MM.1S (cell line): Measurements from ENCODE around the gene BEAN1.

Source experiments
- DNase-seq: peaks from one replicate; pipeline ENCODE4 v3.0.0-alpha.2; 2015
- H2AFZ ChIP-seq: fragments of 300-600 bp; sonication (generic); 2 replicates; pipeline ENCODE4 v1.6.0; 2016; ENCODE audit warnings: antibody characterized with exemption, low read length
- H3F3A ChIP-seq: fragments of 300-600 bp; sonication (generic); 2 replicates; pipeline ENCODE4 v1.6.1; 2016; ENCODE audit warnings: mild to moderate bottlenecking, antibody characterized with exemption, low read length, moderate library complexity, mixed read lengths; ENCODE audit not compliant: insufficient read depth
- H3K27ac ChIP-seq: fragments of 300-600 bp; sonication (generic); 2 replicates; pipeline ENCODE4 v1.5.1; 2016; ENCODE audit warnings: mild to moderate bottlenecking, low read length
- H3K27me3 ChIP-seq: fragments of 300-600 bp; sonication (generic); replicated peaks from 2 replicates; pipeline ENCODE4 v1.6.0; 2016; ENCODE audit warnings: low read length; ENCODE audit not compliant: insufficient read depth
- H3K36me3 ChIP-seq: fragments of 300-600 bp; sonication (generic); replicated peaks from 2 replicates; pipeline ENCODE4 v1.6.1; 2016; ENCODE audit warnings: mild to moderate bottlenecking, low read length, mixed read lengths; ENCODE audit not compliant: insufficient read depth
- H3K4me1 ChIP-seq: fragments of 300-600 bp; sonication (generic); 2 replicates; pipeline ENCODE4 v1.6.1; 2016; ENCODE audit warnings: low read length, mixed read lengths
- H3K4me2 ChIP-seq: fragments of 300-600 bp; sonication (generic); 2 replicates; pipeline ENCODE4 v1.6.0; 2016; ENCODE audit warnings: low read depth, low read length
- H3K4me3 ChIP-seq: fragments of 300-600 bp; sonication (generic); 2 replicates; pipeline ENCODE4 v1.5.1; 2016; ENCODE audit warnings: low read length, mixed read lengths
- H3K79me2 ChIP-seq: fragments of 300-600 bp; sonication (generic); 2 replicates; pipeline ENCODE4 v1.6.1; 2016; ENCODE audit warnings: mixed run types, low read length, mixed read lengths
- H3K9ac ChIP-seq: fragments of 300-600 bp; sonication (generic); 2 replicates; pipeline ENCODE4 v1.6.1; 2016; ENCODE audit warnings: low read length, mixed read lengths
- H3K9me2 ChIP-seq: fragments of 300-600 bp; sonication (generic); replicated peaks from 2 replicates; pipeline ENCODE4 v1.6.1; 2016; ENCODE audit warnings: mild to moderate bottlenecking, low read length, mixed read lengths; ENCODE audit not compliant: insufficient read depth
- H3K9me3 ChIP-seq: fragments of 300-600 bp; sonication (generic); replicated peaks from 2 replicates; pipeline ENCODE4 v1.6.1; 2016; ENCODE audit warnings: mild to moderate bottlenecking, low read length, mixed read lengths; ENCODE audit not compliant: insufficient read depth
- H4K20me1 ChIP-seq: fragments of 300-600 bp; sonication (generic); 2 replicates; pipeline ENCODE4 v1.6.1; 2016; ENCODE audit warnings: mild to moderate bottlenecking, low read length, moderate library complexity, mixed read lengths; ENCODE audit not compliant: insufficient read depth
- CTCF ChIP-seq: fragments of 300-600 bp; sonication (generic); IDR thresholded peaks from 2 replicates; pipeline ENCODE4 v1.5.1; 2016; ENCODE audit warnings: antibody characterized with exemption, low read length, mixed read lengths
- EZH2 ChIP-seq: fragments of 300-600 bp; sonication (generic); optimal IDR thresholded peaks from 2 replicates; pipeline ENCODE3; 2017; ENCODE audit warnings: low read depth, mild to moderate bottlenecking, antibody characterized with exemption, low read length, mixed read lengths
- EZH2phosphoT487 ChIP-seq: fragments of 300-600 bp; sonication (generic); IDR thresholded peaks from 2 replicates; pipeline ENCODE4 v1.6.1; 2018; ENCODE audit warnings: antibody characterized with exemption, low read length

The BEAN1 gene

GRCh38 chr16:66403531-66404145 lies 23.5 kb upstream of the BEAN1 start:
- no peaks in the 10 kb centered on the region for H3K36me3 ChIP-seq

GRCh38 chr16:66405057-66405783 lies 21.9 kb upstream of the BEAN1 start:
- H3K4me3 ChIP-seq, result no peak overlapping the region
- peaks cover 17% of the 10 kb centered on the region for H3K4me1 ChIP-seq
- H3K9ac ChIP-seq, result no peak overlapping the region
- no peaks in the 10 kb centered on the region for H3K36me3 ChIP-seq
- peaks cover 15% of the 10 kb centered on the region for H3F3A ChIP-seq
- H3K79me2 ChIP-seq, result no peaks in the 10 kb centered on the region
- no peak for DNase-seq
- H3K9me3 ChIP-seq, result no peaks in the 10 kb centered on the region
- H3K27me3 ChIP-seq, result 0 out of 2 replicates have a peak, but pooled peaks cover 16% of the 10 kb centered on the region
- no peak overlapping the region for H2AFZ ChIP-seq
- H3K9me2 ChIP-seq, result no peaks in the 10 kb centered on the region
- no peak for TF ChIP-seq CTCF
- no peak for TF ChIP-seq EZH2
- no peak for TF ChIP-seq EZH2phosphoT487
- no peaks in the 10 kb centered on the region for H4K20me1 ChIP-seq
- no peak overlapping the region for H3K4me2 ChIP-seq
- H3K27ac ChIP-seq, result no peak overlapping the region

More at GRCh38 chr16:66403531-66404145, 23.5 kb upstream of the BEAN1 start:
- Histone ChIP-seq H2AFZ (no peak overlapping the region), H3K79me2 (no peaks in the 10 kb centered on the region), H3K9me3 (no peaks in the 10 kb centered on the region), H4K20me1 (no peaks in the 10 kb centered on the region), H3K4me3 (no peak overlapping the region), H3K27me3 (0 out of 2 replicates have a peak, but pooled peaks cover 16% of the 10 kb centered on the region), H3K4me1 (peaks cover 12% of the 10 kb centered on the region), H3F3A (peaks cover 10% of the 10 kb centered on the region), H3K27ac (no peak overlapping the region), H3K9ac (no peak overlapping the region), H3K4me2 (no peak overlapping the region), H3K9me2 (no peaks in the 10 kb centered on the region)
- TF ChIP-seq EZH2, result no peak
- TF ChIP-seq CTCF, result no peak
- TF ChIP-seq EZH2phosphoT487, result no peak
- DNase-seq, result no peak

GRCh38 chr16:66406534-66407221 lies 20.4 kb upstream of the BEAN1 start:
- peak overlapping the region; percentile 49 for H3K9ac ChIP-seq
- H3K4me3 ChIP-seq, result peak overlapping the region; percentile 79
- H3K4me1 ChIP-seq, result peaks cover 17% of the 10 kb centered on the region
- 0 out of 2 replicates have a peak, but pooled peaks cover 16% of the 10 kb centered on the region for H3K27me3 ChIP-seq
- H2AFZ ChIP-seq, result peak overlapping the region; percentile 97
- peak overlapping the region; percentile 98 for H3K4me2 ChIP-seq
- peaks cover 15% of the 10 kb centered on the region for H3F3A ChIP-seq
- no peaks in the 10 kb centered on the region for H3K9me3 ChIP-seq
- no peaks in the 10 kb centered on the region for H3K9me2 ChIP-seq
- no peaks in the 10 kb centered on the region for H3K79me2 ChIP-seq
- no peak overlapping the region for H3K27ac ChIP-seq
- DNase-seq, result peak; percentile 77
- H3K36me3 ChIP-seq, result no peaks in the 10 kb centered on the region
- peak; percentile 88 for TF ChIP-seq CTCF
- no peak for TF ChIP-seq EZH2phosphoT487
- H4K20me1 ChIP-seq, result no peaks in the 10 kb centered on the region
